ENCODE results near the gene SAMSN1. TPM values are rescaled to one million over a fixed set of nuclear protein-coding genes. Genes with fewer than 3 reads are reported as not detected.

The SAMSN1 gene
- total and polyA plus RNA-seq, 11 donors, result 0.44 to 21.2 (median 1.4) TPM

- 70 to 81% (median 73%) methylated on average over 5 of the region's 5 CpGs for WGBS, 4 donors
- DNase-seq (no peak), ATAC-seq (no peak)
- H3K27ac ChIP-seq, result no peak overlapping the region
- no peaks in the 10 kb centered on the region for H3K4me1 ChIP-seq
- TF ChIP-seq POLR2A (IDR thresholded peaks at IDR 0.05) (no peak), CTCF (IDR thresholded peaks at IDR 0.05) (no peak)
- intact Hi-C loops (cut with DNase I), result loop anchor here in 1 of 10 donors (10.0 kb wide), 1 partner anchor 1697 kb away; no protein-coding TSS in a partner anchor
- H3K9me3 ChIP-seq, result peaks cover 0 to 7% (median 4%) of the 10 kb centered on the region in 12 donors
- no peaks in the 10 kb centered on the region for H3K27me3 ChIP-seq
- H3K36me3 ChIP-seq, result no peaks in the 10 kb centered on the region
- H3K4me3 ChIP-seq, result no peak overlapping the region
Observed at GRCh38 chr21:14557413-14557812, 11.3 kb upstream of the SAMSN1 start.

- no peak for ATAC-seq
- no peak for DNase-seq
- 41 to 58% (median 48%) methylated on average over 1 of the region's 1 CpG for WGBS, 4 donors
- TF ChIP-seq POLR2A (IDR thresholded peaks at IDR 0.05), result no peak
- no peak for TF ChIP-seq CTCF (IDR thresholded peaks at IDR 0.05)
- no peaks in the 10 kb centered on the region for H3K27me3 ChIP-seq
- no peak overlapping the region for H3K4me3 ChIP-seq
- H3K36me3 ChIP-seq, result no peaks in the 10 kb centered on the region
- H3K4me1 ChIP-seq, result peaks cover 0 to 10% (median 0%) of the 10 kb centered on the region in 12 donors
- intact Hi-C loops (cut with DNase I), result loop anchor here in 1 of 10 donors (10.0 kb wide), 1 partner anchor 1700 kb away; no protein-coding TSS in a partner anchor
- no peak overlapping the region for H3K27ac ChIP-seq
- H3K9me3 ChIP-seq, result no peaks in the 10 kb centered on the region
Observed at GRCh38 chr21:14554948-14555347, 8.8 kb upstream of the SAMSN1 start.

GRCh38 chr21:14553422-14553821 lies 7.3 kb upstream of the SAMSN1 start:
- intact Hi-C loops (cut with DNase I), result loop anchor here in 1 of 10 donors (10.0 kb wide), 1 partner anchor 1701 kb away; no protein-coding TSS in a partner anchor
- Histone ChIP-seq H3K36me3 (no peaks in the 10 kb centered on the region), H3K27me3 (no peaks in the 10 kb centered on the region), H3K4me3 (no peak overlapping the region), H3K4me1 (peaks cover 0 to 16% (median 0%) of the 10 kb centered on the region in 12 donors), H3K9me3 (no peaks in the 10 kb centered on the region), H3K27ac (no peak overlapping the region)
- no peak for ATAC-seq
- no peak for DNase-seq
- TF ChIP-seq POLR2A (IDR thresholded peaks at IDR 0.05) (no peak), CTCF (IDR thresholded peaks at IDR 0.05) (no peak)
- WGBS, 4 donors, result 67 to 79% (median 70%) methylated on average over 2 of the region's 2 CpGs

GRCh38 chr21:14551741-14552140 lies 5.6 kb upstream of the SAMSN1 start:
- Histone ChIP-seq H3K27me3 (no peaks in the 10 kb centered on the region), H3K9me3 (no peaks in the 10 kb centered on the region), H3K4me3 (no peak overlapping the region), H3K4me1 (peaks cover 0 to 29% (median 0%) of the 10 kb centered on the region in 12 donors), H3K36me3 (no peaks in the 10 kb centered on the region), H3K27ac (no peak overlapping the region)
- no peak for TF ChIP-seq CTCF (IDR thresholded peaks at IDR 0.05)
- TF ChIP-seq POLR2A (IDR thresholded peaks at IDR 0.05), result no peak
- no peak for DNase-seq
- intact Hi-C loops (cut with DNase I), result loop anchor here in 1 of 10 donors (10.0 kb wide), 1 partner anchor 1703 kb away; no protein-coding TSS in a partner anchor
- 66 to 77% (median 71%) methylated on average over 2 of the region's 2 CpGs for WGBS, 4 donors
- no peak for ATAC-seq

Measured in heart left ventricle (tissue), 16 donors.